GM23338 (cell line): ENCODE measurements around the gene PARVG.

Experiments
- CREB1 ChIP-seq: fragments of 250-450 bp; sonication (Bioruptor Pico); IDR thresholded peaks from 2 replicates; pipeline ENCODE4 v1.5.0; 2020; ENCODE audit warnings: low read depth, mild to moderate bottlenecking, moderate library complexity
- CTCF ChIP-seq, 2 experiments: fragments of 200-600 bp in 1 of 2; sonication (generic) in 1 of 2; conservative IDR thresholded peaks; 2 replicates each; pipeline versions ENCODE4 v1.5.1 to v1.6.1; 2016 to 2017; ENCODE audit warnings: antibody characterized with exemption in 2 of 2, low read depth in 2 of 2, mild to moderate bottlenecking in 2 of 2, moderate library complexity in 1 of 2
- EZH2 ChIP-seq: fragments of 200-600 bp; sonication (generic); IDR thresholded peaks from one replicate; pipeline ENCODE4 v1.8.0; 2017; ENCODE audit warnings: antibody characterized with exemption, mild to moderate bottlenecking, low read depth; ENCODE audit not compliant: unreplicated experiment
- EZH2phosphoT487 ChIP-seq: fragments of 200-600 bp; sonication (generic); IDR thresholded peaks from one replicate; pipeline ENCODE4 v1.8.1; 2018; ENCODE audit warnings: antibody characterized with exemption; ENCODE audit not compliant: unreplicated experiment
- POLR2AphosphoS5 ChIP-seq: IDR thresholded peaks from 2 replicates; pipeline ENCODE4 v1.6.1; 2016; ENCODE audit warnings: antibody characterized with exemption, low read depth
- REST ChIP-seq: IDR thresholded peaks from one replicate; pipeline ENCODE4 v1.6.1; 2018; ENCODE audit warnings: antibody characterized with exemption; ENCODE audit not compliant: unreplicated experiment
- STAT1 ChIP-seq: IDR thresholded peaks from one replicate; pipeline ENCODE4 v1.6.1; 2016; ENCODE audit warnings: antibody characterized with exemption; ENCODE audit not compliant: unreplicated experiment
- ZNF331 ChIP-seq: fragments of 250-450 bp; sonication (Bioruptor Pico); IDR thresholded peaks from 2 replicates; pipeline ENCODE4 v1.5.0; 2020; ENCODE audit warnings: low read depth, mild to moderate bottlenecking, moderate library complexity
- ZNF462 ChIP-seq: fragments of 250-450 bp; sonication (Bioruptor Pico); IDR thresholded peaks from 2 replicates; pipeline ENCODE4 v1.5.0; 2020; ENCODE audit warnings: mild to moderate bottlenecking, moderate library complexity

GRCh38 chr22:44172370-44173108 is 8.2 kb upstream of the PARVG start:
- TF ChIP-seq CTCF (conservative IDR thresholded peaks at IDR 0.05; ENCODE audit: low read depth in 2 of 2) = no peak
- no peak for TF ChIP-seq POLR2AphosphoS5
- no peak for TF ChIP-seq EZH2phosphoT487
- TF ChIP-seq REST = no peak
- no peak for TF ChIP-seq EZH2
- no peak for TF ChIP-seq CREB1 (CRISPR knock-in tag)
- TF ChIP-seq ZNF331 (CRISPR knock-in tag) = no peak
- no peak for TF ChIP-seq STAT1
- no peak for TF ChIP-seq ZNF462 (CRISPR knock-in tag)
